ENCODE measurements around the gene FOXF2. TPM values are rescaled to one million over a fixed set of nuclear protein-coding genes. Genes with fewer than 3 reads are reported as not detected.

The FOXF2 gene
- total RNA-seq, 1 donor from 2014 or later: 5.2 TPM

DNA sequence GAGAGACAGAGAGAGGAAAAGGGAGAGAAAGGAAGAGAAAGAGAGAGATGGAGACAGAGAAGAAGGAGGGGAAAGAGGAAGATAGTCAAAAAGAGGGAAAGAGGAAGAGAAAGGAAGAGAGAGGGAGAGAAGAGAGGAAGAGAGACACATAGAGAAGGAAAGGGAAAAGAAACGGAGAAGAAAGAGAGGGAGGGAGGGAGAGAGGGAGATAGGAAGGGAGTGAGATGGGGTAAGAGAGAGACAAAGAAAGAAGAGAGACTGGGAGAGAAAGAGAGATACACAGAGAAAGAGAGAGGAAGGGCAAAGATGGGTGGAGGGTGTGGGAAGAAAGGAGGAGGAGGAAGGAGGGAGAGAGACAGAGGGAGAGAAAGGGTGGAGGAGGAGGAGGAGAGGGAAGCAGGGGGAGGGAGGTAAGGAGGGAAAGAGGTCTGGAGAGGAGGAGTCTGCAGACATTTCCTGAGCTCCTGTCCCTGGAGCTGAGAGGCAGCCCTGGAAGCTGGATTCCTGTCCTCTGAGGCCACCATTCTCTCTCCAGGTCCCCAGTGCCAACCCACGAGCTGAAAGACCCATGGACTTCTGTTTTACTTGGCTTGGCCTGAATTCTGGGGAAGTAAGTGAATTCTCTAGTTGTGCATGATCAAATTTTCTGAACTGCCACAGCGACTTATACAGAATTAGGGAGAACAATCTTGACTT lies 9.9 kb downstream of the FOXF2 start:
- intact Hi-C loops (cut with DNase I): loop anchor here (5.0 kb wide), 1 partner anchor 807 kb away; no protein-coding TSS in a partner anchor
- TF ChIP-seq, protein P1, sequence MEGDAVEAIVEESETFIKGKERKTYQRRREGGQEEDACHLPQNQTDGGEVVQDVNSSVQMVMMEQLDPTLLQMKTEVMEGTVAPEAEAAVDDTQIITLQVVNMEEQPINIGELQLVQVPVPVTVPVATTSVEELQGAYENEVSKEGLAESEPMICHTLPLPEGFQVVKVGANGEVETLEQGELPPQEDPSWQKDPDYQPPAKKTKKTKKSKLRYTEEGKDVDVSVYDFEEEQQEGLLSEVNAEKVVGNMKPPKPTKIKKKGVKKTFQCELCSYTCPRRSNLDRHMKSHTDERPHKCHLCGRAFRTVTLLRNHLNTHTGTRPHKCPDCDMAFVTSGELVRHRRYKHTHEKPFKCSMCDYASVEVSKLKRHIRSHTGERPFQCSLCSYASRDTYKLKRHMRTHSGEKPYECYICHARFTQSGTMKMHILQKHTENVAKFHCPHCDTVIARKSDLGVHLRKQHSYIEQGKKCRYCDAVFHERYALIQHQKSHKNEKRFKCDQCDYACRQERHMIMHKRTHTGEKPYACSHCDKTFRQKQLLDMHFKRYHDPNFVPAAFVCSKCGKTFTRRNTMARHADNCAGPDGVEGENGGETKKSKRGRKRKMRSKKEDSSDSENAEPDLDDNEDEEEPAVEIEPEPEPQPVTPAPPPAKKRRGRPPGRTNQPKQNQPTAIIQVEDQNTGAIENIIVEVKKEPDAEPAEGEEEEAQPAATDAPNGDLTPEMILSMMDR (IDR thresholded peaks at IDR 0.05): no peak
- Histone ChIP-seq H3K36me3 (no peaks in the 10 kb centered on the region), H3K27me3 (peaks cover 11% of the 10 kb centered on the region), H3K4me1 (no peaks in the 10 kb centered on the region), H3K4me3 (no peak overlapping the region), H3K9me3 (no peaks in the 10 kb centered on the region), H3K27ac (no peak overlapping the region)
- peak in 1 of 2 donors; percentile 42 for DNase-seq (ENCODE audit: low spot score in 2 of 2)

DNA sequence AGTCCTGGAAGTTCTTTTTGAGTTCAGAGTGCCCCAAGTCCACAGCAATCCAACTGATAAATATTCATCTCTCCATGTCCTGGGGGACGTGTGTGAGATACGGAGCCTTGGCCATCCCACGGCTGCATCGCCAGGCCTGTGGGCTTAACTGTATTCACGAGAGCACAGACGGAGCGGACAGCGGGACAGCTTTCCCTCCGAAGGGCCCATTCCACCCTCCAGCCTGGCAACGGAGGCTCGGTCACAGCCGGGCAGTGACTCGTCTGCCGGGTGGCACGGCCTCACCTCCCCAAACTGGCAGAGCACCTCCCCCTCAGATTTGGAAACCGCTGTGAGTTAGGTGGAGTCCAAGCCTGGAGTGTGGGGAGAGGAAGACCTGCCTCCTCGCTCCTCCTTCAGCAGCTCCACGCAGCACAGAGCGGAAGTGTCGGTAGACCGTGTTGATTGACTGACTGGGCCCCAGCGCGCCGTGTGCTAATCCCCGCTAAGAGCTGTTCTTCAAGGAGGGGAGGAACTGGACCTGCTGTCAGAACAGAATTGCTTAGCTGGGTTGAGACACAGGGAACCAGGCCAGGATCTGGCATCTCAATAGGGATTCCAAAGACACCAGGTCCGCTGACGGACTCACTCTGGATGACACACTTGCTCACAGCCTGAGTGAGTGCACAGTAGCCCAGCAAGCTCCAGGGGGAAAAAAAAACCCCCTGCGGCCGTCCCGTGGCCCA lies 10.9 kb downstream of the FOXF2 start:
- H3K4me3 ChIP-seq: no peak overlapping the region
- H3K36me3 ChIP-seq: no peaks in the 10 kb centered on the region
- H3K27ac ChIP-seq: no peak overlapping the region
- no peaks in the 10 kb centered on the region for H3K9me3 ChIP-seq
- TF ChIP-seq, protein P1 (IDR thresholded peaks at IDR 0.05): no peak
- peaks cover 4% of the 10 kb centered on the region for H3K27me3 ChIP-seq
- no peaks in the 10 kb centered on the region for H3K4me1 ChIP-seq
- peak in 1 of 2 donors; percentile 43 for DNase-seq (ENCODE audit: low spot score in 2 of 2)
- intact Hi-C loops (cut with DNase I): no loop called here

DNA sequence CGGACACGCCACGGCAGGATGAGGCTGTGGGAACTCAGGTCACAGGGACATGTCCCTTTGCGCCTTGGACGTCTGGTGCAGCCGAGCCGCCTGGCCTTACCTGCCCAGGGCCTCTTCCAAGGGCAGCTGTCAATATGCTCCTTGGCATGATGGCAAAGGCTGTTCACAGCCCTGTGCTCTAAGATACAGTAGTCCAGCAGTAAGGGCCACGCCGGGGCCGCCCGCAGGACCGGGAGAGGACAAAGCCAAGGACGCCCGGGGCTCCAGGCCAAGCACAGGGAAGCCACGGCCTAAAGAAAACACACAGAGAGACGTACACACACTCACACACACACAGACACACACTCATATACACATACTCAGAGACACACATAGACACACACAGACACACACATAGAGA lies 13.0 kb downstream of the FOXF2 start:
- Histone ChIP-seq H3K36me3 (no peaks in the 10 kb centered on the region), H3K27ac (no peak overlapping the region), H3K4me1 (no peaks in the 10 kb centered on the region), H3K9me3 (no peaks in the 10 kb centered on the region), H3K4me3 (no peak overlapping the region), H3K27me3 (no peaks in the 10 kb centered on the region)
- intact Hi-C loops (cut with DNase I): no loop called here
- TF ChIP-seq, protein P1 (IDR thresholded peaks at IDR 0.05): no peak
- no peak for DNase-seq (ENCODE audit: low spot score in 2 of 2)

DNA sequence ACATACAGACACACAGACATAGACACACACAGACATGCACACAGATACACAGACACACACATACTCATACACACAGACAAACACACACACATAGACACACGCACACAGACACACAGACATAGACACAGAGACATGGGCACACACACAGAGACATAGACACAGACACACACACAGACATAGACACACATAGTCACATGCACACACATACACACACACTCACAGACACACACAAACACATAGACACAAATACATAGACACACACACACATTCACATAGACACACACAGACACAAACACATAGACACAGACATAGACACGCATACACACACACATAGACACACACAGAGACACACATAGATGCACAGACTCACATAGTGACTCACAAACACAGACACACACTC lies 13.5 kb downstream of the FOXF2 start:
- TF ChIP-seq, protein P1 (IDR thresholded peaks at IDR 0.05): no peak
- Histone ChIP-seq H3K4me3 (no peak overlapping the region), H3K27ac (no peak overlapping the region), H3K36me3 (no peaks in the 10 kb centered on the region), H3K27me3 (no peaks in the 10 kb centered on the region), H3K4me1 (no peaks in the 10 kb centered on the region), H3K9me3 (no peaks in the 10 kb centered on the region)
- DNase-seq (ENCODE audit: low spot score in 2 of 2): no peak
- intact Hi-C loops (cut with DNase I): no loop called here

DNA sequence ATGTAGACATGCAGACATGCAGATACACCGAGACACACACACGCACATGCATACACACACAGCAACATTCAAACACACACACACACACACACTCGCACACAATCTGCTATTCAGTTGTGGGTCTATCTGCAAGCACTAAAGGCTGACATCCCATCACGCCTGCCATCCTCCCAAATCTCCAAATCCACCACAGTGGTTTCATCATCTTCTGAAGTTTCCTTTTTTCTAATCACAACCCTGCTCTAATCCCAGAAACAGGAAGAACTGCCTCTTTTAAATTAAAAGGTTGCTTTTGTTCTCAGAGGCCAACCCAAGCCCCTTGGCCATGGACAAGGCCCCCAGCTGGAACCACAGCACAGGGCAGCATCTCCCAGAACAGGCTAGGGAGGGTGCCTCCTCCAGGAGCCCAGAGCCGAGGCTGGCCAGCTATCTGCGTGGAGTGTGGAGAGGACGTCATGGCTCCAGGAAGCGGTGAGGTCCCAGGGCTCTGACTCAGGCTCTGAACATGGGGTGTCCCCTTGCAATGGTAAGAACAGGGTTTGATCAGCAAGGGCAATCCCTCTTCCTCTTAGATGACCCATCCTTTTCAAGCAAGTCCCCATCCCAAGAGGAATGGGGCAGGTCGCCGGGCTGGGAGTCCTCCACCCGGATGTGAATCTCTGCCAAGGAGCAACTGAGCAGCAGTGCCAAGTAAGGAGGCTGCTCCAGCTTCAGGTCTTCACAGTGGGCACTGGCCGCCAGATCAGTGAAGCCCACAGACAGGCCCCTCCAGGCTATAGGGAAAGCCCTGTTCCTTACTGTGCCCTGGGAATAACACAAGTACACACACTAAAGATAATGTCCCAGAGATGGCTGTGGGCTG lies 14.7 kb downstream of the FOXF2 start:
- TF ChIP-seq, protein P1 (IDR thresholded peaks at IDR 0.05): no peak
- intact Hi-C loops (cut with DNase I): no loop called here
- Histone ChIP-seq H3K4me3 (no peak overlapping the region), H3K27me3 (no peaks in the 10 kb centered on the region), H3K27ac (no peak overlapping the region), H3K36me3 (no peaks in the 10 kb centered on the region), H3K9me3 (no peaks in the 10 kb centered on the region), H3K4me1 (no peaks in the 10 kb centered on the region)
- DNase-seq (ENCODE audit: low spot score in 2 of 2): no peak

Data from ascending aorta (tissue), 2 donors.